Mesothelial cell of epicardium (in vitro differentiated cells): ENCODE data around the gene PRR15L. TPM values are rescaled to one million over a fixed set of nuclear protein-coding genes. Genes with fewer than 3 reads are reported as not detected.

Source experiments
- DNase-seq, 2 experiments: peaks; one replicate each; pipeline ENCODE4 v3.0.0; 2021; ENCODE audit warnings: low spot score in 2 of 2; ENCODE audit not compliant: unreplicated experiment in 2 of 2
- H3K27ac Mint-ChIP-seq: 2 replicates; pipeline ENCODE4 v1.8.0; 2021; ENCODE audit warnings: mixed read lengths
- H3K27me3 Mint-ChIP-seq: 2 replicates; pipeline ENCODE4 v1.8.0; 2021; ENCODE audit warnings: low read depth, mixed read lengths
- H3K36me3 Mint-ChIP-seq: 2 replicates; pipeline ENCODE4 v1.8.0; 2021; ENCODE audit warnings: mixed read lengths
- H3K4me1 Mint-ChIP-seq: 2 replicates; pipeline ENCODE4 v1.8.0; 2021; ENCODE audit warnings: mixed read lengths
- H3K4me3 Mint-ChIP-seq: 2 replicates; pipeline ENCODE4 v1.8.0; 2021; ENCODE audit warnings: mild to moderate bottlenecking, moderate library complexity, mixed read lengths
- H3K9me3 Mint-ChIP-seq: 2 replicates; pipeline ENCODE4 v1.8.0; 2021; ENCODE audit warnings: mixed read lengths
- CTCF ChIP-seq: fragments of 200-600 bp; sonication (generic); IDR thresholded peaks from one replicate; pipeline ENCODE4 v1.5.0; 2021; ENCODE audit warnings: antibody characterized with exemption; ENCODE audit not compliant: unreplicated experiment
- total RNA-seq: library from RNA; stranded (reverse); gene quantifications from 3 replicates; pipeline ENCODE4 v1.2.1, GENCODE V29; 2021

Gene PRR15L
- total RNA-seq, 1 donor from 2014 or later, result 3.4 TPM

GRCh38 chr17:47906443-47906842 is 51.2 kb downstream of the PRR15L start:
- no peak for TF ChIP-seq CTCF
- Mint-ChIP-seq H3K9me3 (no peaks in the 10 kb centered on the region), H3K27ac (no peak overlapping the region)

GRCh38 chr17:47905221-47905733 is 52.4 kb downstream of the PRR15L start:
- no peaks in the 10 kb centered on the region for H3K27me3 Mint-ChIP-seq
- no peak for TF ChIP-seq CTCF
- DNase-seq, result no peak
- no peak overlapping the region for H3K4me3 Mint-ChIP-seq
- no peaks in the 10 kb centered on the region for H3K4me1 Mint-ChIP-seq
- peaks cover 11% of the 10 kb centered on the region for H3K36me3 Mint-ChIP-seq
- peak overlapping the region; percentile 36 for H3K27ac Mint-ChIP-seq
- H3K9me3 Mint-ChIP-seq, result no peaks in the 10 kb centered on the region

More at GRCh38 chr17:47906443-47906842, 51.2 kb downstream of the PRR15L start:
- DNase-seq, result no peak
- Mint-ChIP-seq H3K36me3 (peaks cover 11% of the 10 kb centered on the region), H3K4me3 (no peak overlapping the region), H3K4me1 (no peaks in the 10 kb centered on the region), H3K27me3 (no peaks in the 10 kb centered on the region)

- H3K9me3 Mint-ChIP-seq, result no peaks in the 10 kb centered on the region
- no peak overlapping the region for H3K4me3 Mint-ChIP-seq
- H3K27ac Mint-ChIP-seq, result no peak overlapping the region
- H3K4me1 Mint-ChIP-seq, result peaks cover 7% of the 10 kb centered on the region
- no peaks in the 10 kb centered on the region for H3K27me3 Mint-ChIP-seq
- DNase-seq, result no peak
- TF ChIP-seq CTCF, result no peak
- peaks cover 6% of the 10 kb centered on the region for H3K36me3 Mint-ChIP-seq
These were observed 55.5 kb downstream of the PRR15L start for GRCh38 chr17:47902039-47902744.

Other genes starting within 250 kb of the PRR15L start
- gene TBX21, start 224.6 kb downstream of the PRR15L start, total RNA-seq, result not detected in 3 replicates
- 21.7 to 25.1 TPM (median 22.0 TPM) in 3 replicates for gene OSBPL7, start 136.1 kb downstream of the PRR15L start, total RNA-seq
- 41.0 to 46.5 TPM (median 45.6 TPM) in 3 replicates for gene MRPL10, start 126.3 kb downstream of the PRR15L start, total RNA-seq
- 0.16 TPM in 1 of 3 replicates, not detected in the others for gene LRRC46, start 126.2 kb downstream of the PRR15L start, total RNA-seq
- 49.7 to 50.7 TPM (median 50.7 TPM) in 3 replicates for gene SCRN2, start 116.6 kb downstream of the PRR15L start, total RNA-seq
- gene SP6, start 106.7 kb downstream of the PRR15L start, total RNA-seq, result 15.9 to 17.6 TPM (median 16.0 TPM) in 3 replicates
- 17.0 to 18.0 TPM (median 17.0 TPM) in 3 replicates for gene SP2, start 61.6 kb downstream of the PRR15L start, total RNA-seq
- gene PNPO, start 16.3 kb downstream of the PRR15L start, total RNA-seq, result 7.4 to 10.4 TPM (median 8.3 TPM) in 3 replicates
- gene CDK5RAP3, start 13.2 kb upstream of the PRR15L start, total RNA-seq, result 231 to 251 TPM (median 236 TPM) in 3 replicates
- 28.2 to 31.8 TPM (median 30.7 TPM) in 3 replicates for gene COPZ2, start 79.9 kb upstream of the PRR15L start, total RNA-seq
- gene NFE2L1, start 90.5 kb upstream of the PRR15L start, total RNA-seq, result 134 to 137 TPM (median 136 TPM) in 3 replicates
- gene CBX1, start 143.6 kb upstream of the PRR15L start, total RNA-seq, result 142 to 145 TPM (median 143 TPM) in 3 replicates
- gene SNX11, start 149.9 kb upstream of the PRR15L start, total RNA-seq, result 16.2 to 20.1 TPM (median 18.4 TPM) in 3 replicates